HG02759 (cell line): ENCODE measurements around the gene IGSF10.

Experiments used
- ATAC-seq: cut with Tn5 transposase; IDR thresholded peaks from one replicate; pipeline ENCODE4 v1.9.1; 2021; ENCODE audit warnings: mild to moderate bottlenecking, moderate library complexity; ENCODE audit not compliant: unreplicated experiment

The IGSF10 gene

GRCh38 chr3:151426341-151426657, 34.6 kb downstream of the IGSF10 start:
- ATAC-seq = peak; percentile 81

GRCh38 chr3:151425627-151426340, 35.1 kb downstream of the IGSF10 start:
- ATAC-seq = peak; percentile 35

GRCh38 chr3:151423091-151423490, 37.8 kb downstream of the IGSF10 start:
- ATAC-seq = no peak

DNA sequence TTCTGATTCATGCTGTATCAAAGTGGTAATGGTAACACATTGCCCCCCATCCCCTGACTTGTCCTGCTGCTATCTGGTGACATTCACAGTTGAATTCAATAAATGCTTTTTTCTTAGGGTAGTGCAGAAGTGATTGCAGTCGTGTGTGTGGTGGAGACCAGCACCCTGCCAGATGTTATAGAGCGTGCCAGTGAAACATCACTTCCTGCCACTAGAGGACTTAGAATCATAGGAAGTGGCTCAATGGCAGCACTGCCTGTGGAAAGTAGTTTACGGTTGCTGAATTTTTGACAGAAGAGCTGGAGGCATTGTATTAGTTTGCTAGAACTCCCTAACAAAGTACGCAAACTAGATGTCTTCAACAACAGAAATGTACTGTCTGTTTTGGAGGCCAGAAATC, 38.9 kb downstream of the IGSF10 start:
- ATAC-seq = peak; percentile 34

DNA sequence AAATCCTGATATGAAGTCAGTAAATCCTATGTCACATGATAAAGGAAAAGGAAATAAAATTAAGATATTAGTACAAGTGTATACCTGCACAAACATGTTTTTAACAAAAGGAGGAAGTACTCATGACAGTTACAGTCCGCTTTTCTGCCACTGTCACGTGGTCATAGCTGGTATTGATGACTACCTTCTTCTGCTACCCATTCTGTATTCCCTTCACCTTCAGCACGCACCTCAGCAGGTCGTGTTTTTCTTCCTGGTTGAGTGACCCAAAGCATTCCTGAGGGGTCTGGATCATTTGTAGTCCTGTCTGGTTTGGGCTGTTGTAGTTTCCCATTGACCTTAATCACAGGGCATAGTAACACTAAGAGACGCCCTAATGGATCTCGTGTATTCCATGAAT, 41.1 kb downstream of the IGSF10 start:
- ATAC-seq = no peak

GRCh38 chr3:151415289-151415688, 45.6 kb downstream of the IGSF10 start:
- no peak for ATAC-seq

DNA sequence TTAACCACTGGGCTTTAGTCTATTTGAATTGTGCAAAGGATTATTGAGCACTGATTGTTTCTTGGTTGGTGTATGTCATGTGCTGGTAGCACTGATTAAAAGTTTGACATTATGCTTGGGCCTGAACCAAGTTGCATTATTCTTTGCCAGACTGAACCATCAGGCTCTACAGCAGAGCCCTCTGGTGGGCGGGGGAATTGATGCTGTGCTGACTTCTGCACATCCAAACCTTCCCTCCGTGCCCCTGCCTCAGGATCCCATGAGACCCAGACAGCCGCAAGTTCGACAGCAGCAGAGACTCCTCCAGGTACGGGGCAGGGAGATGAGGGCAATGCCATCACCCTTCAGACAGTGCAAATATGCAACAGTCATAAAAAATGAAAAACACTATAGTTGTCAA, 47.9 kb downstream of the IGSF10 start:
- no peak for ATAC-seq
